ENCODE results near the gene GNG13. TPM values are rescaled to one million over a fixed set of nuclear protein-coding genes. Genes with fewer than 3 reads are reported as not detected.

GNG13 gene
- total and polyA plus RNA-seq, 2 of the 4 experiments (the other 2 are of a cell fraction), result not detected

DNA sequence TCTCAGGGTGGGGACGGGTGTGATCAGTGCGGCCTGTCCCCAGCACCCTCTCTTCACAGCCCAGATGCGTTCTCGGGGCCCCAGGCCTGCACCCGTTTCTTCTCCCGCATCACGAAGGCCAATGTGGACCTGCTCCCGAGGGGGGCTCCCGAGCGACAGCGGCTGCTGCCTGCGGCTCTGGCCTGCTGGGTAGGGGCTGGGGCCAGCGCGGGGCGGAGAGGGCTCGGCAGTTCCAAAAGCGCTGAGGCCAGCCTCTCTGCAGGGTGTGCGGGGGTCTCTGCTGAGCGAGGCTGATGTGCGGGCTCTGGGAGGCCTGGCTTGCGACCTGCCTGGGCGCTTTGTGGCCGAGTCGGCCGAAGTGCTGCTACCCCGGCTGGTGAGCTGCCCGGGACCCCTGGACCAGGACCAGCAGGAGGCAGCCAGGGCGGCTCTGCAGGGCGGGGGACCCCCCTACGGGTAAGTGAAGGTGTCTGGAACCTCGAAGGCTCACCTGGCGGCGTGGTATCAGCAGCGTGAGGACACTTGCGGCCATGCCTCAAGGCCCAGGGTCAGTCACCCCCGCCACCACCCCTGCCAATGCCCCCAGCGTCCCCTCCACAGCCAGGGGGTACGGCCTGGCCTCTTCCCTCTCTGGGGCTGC lies 35.6 kb downstream of the GNG13 start:
- no peak overlapping the region for H3K18ac ChIP-seq (ENCODE audit: low read depth, low read length)
- no peak overlapping the region for H3K23ac ChIP-seq (ENCODE audit: low read depth, low read length)
- H2BK20ac ChIP-seq (ENCODE audit: low read depth, low read length), result no peak overlapping the region
- no peak overlapping the region for H3K14ac ChIP-seq (replicated peaks; ENCODE audit: low read depth, low read length)
- 76% methylated on average over 17 of the region's 38 CpGs; no CpG with 5 or more reads in 1 of the 2 experiments for WGBS, 2 experiments (ENCODE audit: extremely low coverage in 2 of 2, insufficient read length in 1 of 2)
- no peak overlapping the region for H4K91ac ChIP-seq (ENCODE audit: insufficient read depth, low read depth, low read length)
- no peak overlapping the region for H2AK9ac ChIP-seq (replicated peaks; ENCODE audit: low read depth, low read length, poor library complexity)
- no peak overlapping the region for H3K4ac ChIP-seq (ENCODE audit: low read depth, low read length)
- H3K9ac ChIP-seq (ENCODE audit: low read depth, low read length), result no peak overlapping the region
- no peak overlapping the region for H3K56ac ChIP-seq (ENCODE audit: extremely low read depth, insufficient read depth, low read length)
- intact Hi-C loops (cut with micrococcal nuclease) (no loop called here), dilution Hi-C loops (cut with HindIII; ENCODE audit: low sequenced_read_pairs, unreplicated experiment) (no loop called here), in situ Hi-C loops (cut with MboI; ENCODE audit: low sequenced_read_pairs) (no loop called here)
- H3K4me3 ChIP-seq (ENCODE audit: insufficient read depth, low read depth, low read length), result no peak overlapping the region
- TF ChIP-seq, protein P1, sequence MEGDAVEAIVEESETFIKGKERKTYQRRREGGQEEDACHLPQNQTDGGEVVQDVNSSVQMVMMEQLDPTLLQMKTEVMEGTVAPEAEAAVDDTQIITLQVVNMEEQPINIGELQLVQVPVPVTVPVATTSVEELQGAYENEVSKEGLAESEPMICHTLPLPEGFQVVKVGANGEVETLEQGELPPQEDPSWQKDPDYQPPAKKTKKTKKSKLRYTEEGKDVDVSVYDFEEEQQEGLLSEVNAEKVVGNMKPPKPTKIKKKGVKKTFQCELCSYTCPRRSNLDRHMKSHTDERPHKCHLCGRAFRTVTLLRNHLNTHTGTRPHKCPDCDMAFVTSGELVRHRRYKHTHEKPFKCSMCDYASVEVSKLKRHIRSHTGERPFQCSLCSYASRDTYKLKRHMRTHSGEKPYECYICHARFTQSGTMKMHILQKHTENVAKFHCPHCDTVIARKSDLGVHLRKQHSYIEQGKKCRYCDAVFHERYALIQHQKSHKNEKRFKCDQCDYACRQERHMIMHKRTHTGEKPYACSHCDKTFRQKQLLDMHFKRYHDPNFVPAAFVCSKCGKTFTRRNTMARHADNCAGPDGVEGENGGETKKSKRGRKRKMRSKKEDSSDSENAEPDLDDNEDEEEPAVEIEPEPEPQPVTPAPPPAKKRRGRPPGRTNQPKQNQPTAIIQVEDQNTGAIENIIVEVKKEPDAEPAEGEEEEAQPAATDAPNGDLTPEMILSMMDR (conservative IDR thresholded peaks at IDR 0.05; ENCODE audit: low read depth, low read length), result no peak
- TF ChIP-seq RCOR1 (IDR thresholded peaks at IDR 0.05; ENCODE audit: insufficient replicate concordance, low read length), result no peak
- TF ChIP-seq POLR2A (IDR thresholded peaks at IDR 0.05; ENCODE audit: low read depth, low read length), result no peak
- no peak for TF ChIP-seq BHLHE40 (IDR thresholded peaks at IDR 0.05; ENCODE audit: low read depth, low read length)
- TF ChIP-seq, protein P2, sequence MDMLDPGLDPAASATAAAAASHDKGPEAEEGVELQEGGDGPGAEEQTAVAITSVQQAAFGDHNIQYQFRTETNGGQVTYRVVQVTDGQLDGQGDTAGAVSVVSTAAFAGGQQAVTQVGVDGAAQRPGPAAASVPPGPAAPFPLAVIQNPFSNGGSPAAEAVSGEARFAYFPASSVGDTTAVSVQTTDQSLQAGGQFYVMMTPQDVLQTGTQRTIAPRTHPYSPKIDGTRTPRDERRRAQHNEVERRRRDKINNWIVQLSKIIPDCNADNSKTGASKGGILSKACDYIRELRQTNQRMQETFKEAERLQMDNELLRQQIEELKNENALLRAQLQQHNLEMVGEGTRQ (IDR thresholded peaks at IDR 0.05; ENCODE audit: low read depth, low read length), result no peak
- no peak for TF ChIP-seq RAD21 (IDR thresholded peaks at IDR 0.05; ENCODE audit: low read length)
- TF ChIP-seq SMC3 (IDR thresholded peaks at IDR 0.05; ENCODE audit: low read depth, low read length), result no peak
- TF ChIP-seq CHD1 (IDR thresholded peaks at IDR 0.05; ENCODE audit: low read depth, low read length), result no peak
- TF ChIP-seq FOS (IDR thresholded peaks at IDR 0.05; ENCODE audit: low read depth, low read length), result no peak
- no peak for TF ChIP-seq RFX5 (IDR thresholded peaks at IDR 0.05; ENCODE audit: low read depth, low read length)
- no peak for TF ChIP-seq CEBPB (IDR thresholded peaks at IDR 0.05; ENCODE audit: low read depth, low read length)
- no peak for TF ChIP-seq MAFK (IDR thresholded peaks at IDR 0.05; ENCODE audit: low read depth, low read length)
- no peak overlapping the region for H3K4me2 ChIP-seq (ENCODE audit: low read depth, low read length)
- H3K9me3 ChIP-seq (ENCODE audit: control insufficient read depth, insufficient read depth, low read length), result no peaks in the 10 kb centered on the region
- no peak overlapping the region for H4K8ac ChIP-seq (ENCODE audit: low read depth in 2 of 2, low read length in 2 of 2)
- H3K27me3 ChIP-seq (ENCODE audit: control insufficient read depth, insufficient read depth, low read length), result peaks cover under 1% of the 10 kb centered on the region; the same call in 1 of the 2 replicates
- H2BK120ac ChIP-seq (ENCODE audit: low read depth, low read length), result no peak overlapping the region
- no peaks in the 10 kb centered on the region for H3K79me1 ChIP-seq (ENCODE audit: low read depth in 1 of 2, low read length in 2 of 2)
- no peaks in the 10 kb centered on the region for H3K9me1 ChIP-seq (ENCODE audit: insufficient read depth, low read length)
- no peak overlapping the region for H2AK5ac ChIP-seq (ENCODE audit: low read depth, low read length)
- H4K5ac ChIP-seq (ENCODE audit: low read depth, low read length), result no peak overlapping the region
- H3K36me3 ChIP-seq (ENCODE audit: control insufficient read depth, insufficient read depth, low read length), result no peaks in the 10 kb centered on the region
- H2BK15ac ChIP-seq (ENCODE audit: low read depth, low read length), result no peak overlapping the region
- ATAC-seq (ENCODE audit: low read depth), result no peak
- DNase-seq, result no peak
- no peaks in the 10 kb centered on the region for H3K4me1 ChIP-seq (ENCODE audit: control insufficient read depth, insufficient read depth, low read length)
- POLR2A ChIA-PET (ENCODE audit: unreplicated experiment), result no interaction called here
- BruUV-seq (replicated peaks), result no TSS peak
- no peak overlapping the region for H2BK5ac ChIP-seq (ENCODE audit: low read depth, low read length, poor library complexity, severe bottlenecking)
- H3K27ac ChIP-seq (ENCODE audit: insufficient read depth, low read length), result no peak overlapping the region
- CTCF ChIA-PET, result no interaction called here
- H2AFZ ChIP-seq (replicated peaks; ENCODE audit: low read length, poor library complexity), result no peak overlapping the region
- H4K20me1 ChIP-seq (ENCODE audit: insufficient read depth, low read length), result no peaks in the 10 kb centered on the region

Data from IMR-90 (cell line).